Measurements from ENCODE around the gene RUNDC1. TPM values are rescaled to one million over a fixed set of nuclear protein-coding genes. Genes with fewer than 3 reads are reported as not detected.
"Not testable (repeated sequence)": the region's sequence is repeated elsewhere in the genome, so short reads cannot be mapped to it uniquely, and the experiment has no call there.

Gene RUNDC1
- polyA plus RNA-seq, 4 donors: 7.2 to 13.9 (median 8.0) TPM

DNA sequence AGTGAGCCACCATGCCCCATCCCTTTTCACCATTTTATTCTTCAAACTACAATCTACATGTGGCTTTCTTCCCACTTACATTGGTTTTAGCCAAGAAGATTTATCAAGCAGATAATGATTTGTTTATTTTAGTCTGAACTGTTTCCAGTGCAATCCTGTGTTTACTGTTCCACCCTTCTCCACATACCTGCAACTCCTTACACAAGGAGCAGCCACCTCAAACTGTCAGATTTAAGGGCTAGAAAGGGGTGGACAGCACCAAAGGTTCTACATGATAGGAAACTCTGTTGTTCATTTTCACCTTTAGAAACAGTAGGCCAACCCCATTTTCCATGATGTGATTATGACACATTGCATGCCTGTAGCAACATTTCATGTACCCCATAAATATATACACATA, 1.9 kb downstream of the RUNDC1 start:
- DNase-seq (no peak), FAIRE-seq (no peak)
- Histone ChIP-seq H3K4me1 (ENCODE audit: control insufficient read depth in 3 of 3, insufficient read depth in 2 of 3, low read depth in 1 of 3, low read length in 2 of 3) (peaks cover 4 to 9% (median 4%) of the 10 kb centered on the region in 3 donors), H3K4me3 (ENCODE audit: low read depth in 1 of 3, low read length in 3 of 3) (no peak overlapping the region), H3K36me3 (ENCODE audit: control insufficient read depth in 3 of 3, insufficient read depth in 2 of 3, low read depth in 1 of 3, low read length in 3 of 3) (peaks cover 1 to 29% (median 2%) of the 10 kb centered on the region in 3 donors), H3K27ac (ENCODE audit: low read depth in 1 of 3, low read length in 2 of 3) (no peak overlapping the region), H3K27me3 (ENCODE audit: control insufficient read depth in 3 of 3, insufficient read depth in 3 of 3, low read length in 3 of 3) (no peaks in the 10 kb centered on the region), H3K9me3 (ENCODE audit: control insufficient read depth in 2 of 2, insufficient read depth in 1 of 2, low read depth in 1 of 2, low read length in 1 of 2) (no peaks in the 10 kb centered on the region)

DNA sequence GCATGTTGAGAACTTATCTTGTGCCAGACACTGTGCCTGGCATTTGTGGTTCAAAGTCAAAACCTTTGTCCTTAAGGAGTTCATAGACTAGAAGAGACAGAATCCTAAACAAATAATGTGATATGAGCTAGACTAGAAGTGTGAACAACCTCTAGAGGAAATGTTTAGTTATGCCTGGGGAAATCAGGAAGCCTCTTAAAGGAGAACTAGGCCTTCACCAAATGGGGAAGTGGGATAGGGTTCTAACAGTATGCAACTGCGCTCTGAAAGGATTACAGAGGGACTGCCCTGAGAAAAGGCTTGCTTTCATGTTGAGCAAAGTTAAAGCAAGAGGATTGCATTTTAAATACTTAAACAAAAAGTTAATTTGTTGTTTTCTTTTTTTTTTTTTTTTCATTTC, 4.9 kb downstream of the RUNDC1 start:
- no peaks in the 10 kb centered on the region for H3K27me3 ChIP-seq (ENCODE audit: control insufficient read depth in 3 of 3, insufficient read depth in 3 of 3, low read length in 3 of 3)
- H3K9me3 ChIP-seq (ENCODE audit: control insufficient read depth in 2 of 2, insufficient read depth in 1 of 2, low read depth in 1 of 2, low read length in 1 of 2): no peaks in the 10 kb centered on the region
- H3K4me3 ChIP-seq (ENCODE audit: low read depth in 1 of 3, low read length in 3 of 3): no peak overlapping the region
- H3K36me3 ChIP-seq (ENCODE audit: control insufficient read depth in 3 of 3, insufficient read depth in 2 of 3, low read depth in 1 of 3, low read length in 3 of 3): peaks cover 4 to 53% (median 12%) of the 10 kb centered on the region in 3 donors
- no peak for FAIRE-seq
- H3K27ac ChIP-seq (ENCODE audit: low read depth in 1 of 3, low read length in 2 of 3): no peak overlapping the region
- peaks cover 0 to 4% (median 3%) of the 10 kb centered on the region in 3 donors for H3K4me1 ChIP-seq (ENCODE audit: control insufficient read depth in 3 of 3, insufficient read depth in 2 of 3, low read depth in 1 of 3, low read length in 2 of 3)
- DNase-seq: no peak
- WGBS, 3 donors: 14 to 62% methylated on average over 1 of the region's 1 CpG; no CpG with 5 or more reads in 1 of the 3 donors

DNA sequence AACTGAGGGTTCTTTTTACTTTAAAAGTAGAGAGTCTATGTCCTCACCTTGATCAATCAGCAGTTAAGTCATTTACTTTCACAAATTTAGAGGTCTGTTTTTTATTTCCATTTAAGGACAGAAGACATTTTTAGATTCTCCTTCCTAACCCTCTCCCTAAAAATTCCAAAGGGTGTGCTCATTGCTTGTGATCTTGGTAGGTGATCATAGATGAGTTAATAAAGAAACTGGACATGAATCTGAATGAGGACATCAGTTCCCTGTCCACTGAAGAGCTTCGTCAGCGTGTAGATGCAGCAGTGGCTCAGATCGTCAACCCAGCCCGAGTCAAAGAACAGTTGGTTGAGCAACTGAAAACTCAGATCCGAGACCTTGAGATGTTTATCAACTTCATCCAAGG, 8.8 kb downstream of the RUNDC1 start:
- no peaks in the 10 kb centered on the region for H3K9me3 ChIP-seq (ENCODE audit: control insufficient read depth in 2 of 2, insufficient read depth in 1 of 2, low read depth in 1 of 2, low read length in 1 of 2)
- H3K4me3 ChIP-seq (ENCODE audit: low read depth in 1 of 3, low read length in 3 of 3): no peak overlapping the region
- WGBS, 3 donors: 88 to 94% (median 91%) methylated on average over 5 of the region's 5 CpGs
- H3K36me3 ChIP-seq (ENCODE audit: control insufficient read depth in 3 of 3, insufficient read depth in 2 of 3, low read depth in 1 of 3, low read length in 3 of 3): peaks cover 14 to 67% (median 18%) of the 10 kb centered on the region in 3 donors
- no peak overlapping the region for H3K27ac ChIP-seq (ENCODE audit: low read depth in 1 of 3, low read length in 2 of 3)
- no peaks in the 10 kb centered on the region for H3K4me1 ChIP-seq (ENCODE audit: control insufficient read depth in 3 of 3, insufficient read depth in 2 of 3, low read depth in 1 of 3, low read length in 2 of 3)
- H3K27me3 ChIP-seq (ENCODE audit: control insufficient read depth in 3 of 3, insufficient read depth in 3 of 3, low read length in 3 of 3): no peaks in the 10 kb centered on the region
- DNase-seq (no peak), FAIRE-seq (no peak)

DNA sequence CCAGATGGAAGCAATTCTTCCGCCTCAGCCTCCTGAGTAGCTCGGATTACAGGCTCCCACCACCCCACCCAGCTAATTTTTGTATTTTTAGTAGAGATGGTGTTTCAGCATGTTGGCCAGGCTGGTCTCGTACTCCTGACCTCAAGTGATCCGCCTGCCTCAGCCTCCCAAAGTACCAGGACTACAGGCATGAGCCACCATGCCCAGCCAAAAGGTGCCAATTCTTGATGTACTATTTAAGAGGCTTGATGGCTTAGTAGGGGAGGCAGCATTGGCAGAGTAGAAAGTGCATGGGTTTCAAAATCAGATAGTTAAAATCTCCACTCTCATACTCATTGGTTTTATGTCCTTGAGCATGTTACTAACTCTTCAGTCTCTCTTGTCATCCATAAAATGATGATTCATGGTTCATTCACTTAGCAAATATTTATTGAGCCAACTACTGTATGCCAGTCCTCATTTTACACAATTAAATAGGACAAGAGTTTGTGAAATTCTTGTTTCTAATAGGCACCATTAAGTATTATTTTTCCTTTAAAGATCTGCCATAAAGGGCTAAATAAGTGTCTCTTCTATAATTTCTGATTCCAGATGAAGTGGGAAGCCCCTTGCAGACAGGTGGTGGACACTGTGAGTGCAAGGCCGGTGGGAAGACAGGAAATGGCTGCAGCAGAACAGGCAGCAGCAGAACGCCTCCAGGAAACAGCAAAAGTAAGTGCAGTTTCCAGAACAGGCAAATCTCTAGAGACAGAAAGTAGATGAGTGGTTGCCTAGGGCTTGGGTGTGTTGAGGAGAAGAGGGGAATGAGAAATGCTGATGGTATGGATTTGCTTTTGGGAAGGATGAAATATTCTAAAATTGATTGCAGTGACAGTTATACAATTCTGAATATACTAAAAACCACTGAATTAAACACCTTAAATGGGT, 9.6 kb downstream of the RUNDC1 start:
- no peak overlapping the region for H3K4me3 ChIP-seq (ENCODE audit: low read depth in 1 of 3, low read length in 3 of 3)
- DNase-seq (no peak), FAIRE-seq (no peak)
- H3K27me3 ChIP-seq (ENCODE audit: control insufficient read depth in 3 of 3, insufficient read depth in 3 of 3, low read length in 3 of 3): no peaks in the 10 kb centered on the region
- 88 to 93% (median 89%) methylated on average over 6 of the region's 6 CpGs for WGBS, 3 donors
- peaks cover 14 to 69% (median 18%) of the 10 kb centered on the region in 3 donors for H3K36me3 ChIP-seq (ENCODE audit: control insufficient read depth in 3 of 3, insufficient read depth in 2 of 3, low read depth in 1 of 3, low read length in 3 of 3)
- H3K9me3 ChIP-seq (ENCODE audit: control insufficient read depth in 2 of 2, insufficient read depth in 1 of 2, low read depth in 1 of 2, low read length in 1 of 2): no peaks in the 10 kb centered on the region
- H3K27ac ChIP-seq (ENCODE audit: low read depth in 1 of 3, low read length in 2 of 3): no peak overlapping the region
- no peaks in the 10 kb centered on the region for H3K4me1 ChIP-seq (ENCODE audit: control insufficient read depth in 3 of 3, insufficient read depth in 2 of 3, low read depth in 1 of 3, low read length in 2 of 3)

DNA sequence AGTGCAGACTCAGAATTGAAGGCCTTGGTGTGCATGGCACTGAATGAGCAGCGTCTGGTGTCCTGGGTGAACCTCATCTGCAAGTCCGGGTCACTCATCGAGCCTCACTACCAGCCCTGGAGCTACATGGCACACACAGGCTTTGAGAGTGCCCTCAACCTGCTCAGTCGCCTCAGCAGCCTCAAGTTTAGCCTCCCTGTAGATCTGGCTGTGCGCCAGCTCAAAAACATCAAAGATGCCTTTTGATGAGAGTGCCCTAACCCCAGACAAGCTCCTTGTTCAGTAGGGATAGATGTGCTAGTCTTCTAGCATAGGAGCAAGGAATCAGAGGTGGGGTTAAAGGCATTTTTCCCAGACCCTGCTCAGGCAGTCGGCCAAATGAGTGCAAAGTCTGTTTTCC, 11.1 kb downstream of the RUNDC1 start:
- DNase-seq (no peak), FAIRE-seq (no peak)
- Histone ChIP-seq H3K27ac (ENCODE audit: low read depth in 1 of 3, low read length in 2 of 3) (no peak overlapping the region), H3K4me1 (ENCODE audit: control insufficient read depth in 3 of 3, insufficient read depth in 2 of 3, low read depth in 1 of 3, low read length in 2 of 3) (no peaks in the 10 kb centered on the region), H3K27me3 (ENCODE audit: control insufficient read depth in 3 of 3, insufficient read depth in 3 of 3, low read length in 3 of 3) (no peaks in the 10 kb centered on the region), H3K36me3 (ENCODE audit: control insufficient read depth in 3 of 3, insufficient read depth in 2 of 3, low read depth in 1 of 3, low read length in 3 of 3) (peaks cover 14 to 61% (median 18%) of the 10 kb centered on the region in 3 donors), H3K9me3 (ENCODE audit: control insufficient read depth in 2 of 2, insufficient read depth in 1 of 2, low read depth in 1 of 2, low read length in 1 of 2) (no peaks in the 10 kb centered on the region), H3K4me3 (ENCODE audit: low read depth in 1 of 3, low read length in 3 of 3) (no peak overlapping the region)
- 91 to 93% (median 91%) methylated on average over 6 of the region's 6 CpGs for WGBS, 3 donors

DNA sequence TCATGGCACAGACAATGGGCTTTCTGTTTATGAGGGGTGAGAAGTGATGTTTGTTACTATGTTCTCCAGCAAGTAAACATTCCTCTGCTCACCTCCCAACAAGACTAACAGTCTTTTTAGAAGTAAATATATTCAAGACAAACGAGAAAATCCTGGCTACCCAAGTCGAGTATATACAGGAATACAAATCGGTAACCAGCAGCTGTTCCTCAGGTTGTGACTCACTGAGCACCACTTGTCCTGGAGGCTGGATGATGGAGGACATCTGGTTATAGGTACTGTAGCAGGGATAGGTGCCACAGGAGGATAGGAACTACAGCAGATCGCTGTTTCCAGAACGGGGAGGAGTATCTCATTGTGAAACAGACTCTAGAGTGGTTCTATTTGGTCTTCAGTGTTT, 12.5 kb downstream of the RUNDC1 start:
- FAIRE-seq (no peak), DNase-seq (no peak)
- no peak overlapping the region for H3K4me3 ChIP-seq (ENCODE audit: low read depth in 1 of 3, low read length in 3 of 3)
- H3K36me3 ChIP-seq (ENCODE audit: control insufficient read depth in 3 of 3, insufficient read depth in 2 of 3, low read depth in 1 of 3, low read length in 3 of 3): peaks cover 10 to 51% (median 12%) of the 10 kb centered on the region in 3 donors
- H3K27ac ChIP-seq (ENCODE audit: low read depth in 1 of 3, low read length in 2 of 3): no peak overlapping the region
- 81 to 87% (median 81%) methylated on average over 5 of the region's 5 CpGs for WGBS, 3 donors
- peaks cover 0 to 7% (median 0%) of the 10 kb centered on the region in 3 donors for H3K4me1 ChIP-seq (ENCODE audit: control insufficient read depth in 3 of 3, insufficient read depth in 2 of 3, low read depth in 1 of 3, low read length in 2 of 3)
- no peaks in the 10 kb centered on the region for H3K27me3 ChIP-seq (ENCODE audit: control insufficient read depth in 3 of 3, insufficient read depth in 3 of 3, low read length in 3 of 3)
- H3K9me3 ChIP-seq (ENCODE audit: control insufficient read depth in 2 of 2, insufficient read depth in 1 of 2, low read depth in 1 of 2, low read length in 1 of 2): no peaks in the 10 kb centered on the region

DNA sequence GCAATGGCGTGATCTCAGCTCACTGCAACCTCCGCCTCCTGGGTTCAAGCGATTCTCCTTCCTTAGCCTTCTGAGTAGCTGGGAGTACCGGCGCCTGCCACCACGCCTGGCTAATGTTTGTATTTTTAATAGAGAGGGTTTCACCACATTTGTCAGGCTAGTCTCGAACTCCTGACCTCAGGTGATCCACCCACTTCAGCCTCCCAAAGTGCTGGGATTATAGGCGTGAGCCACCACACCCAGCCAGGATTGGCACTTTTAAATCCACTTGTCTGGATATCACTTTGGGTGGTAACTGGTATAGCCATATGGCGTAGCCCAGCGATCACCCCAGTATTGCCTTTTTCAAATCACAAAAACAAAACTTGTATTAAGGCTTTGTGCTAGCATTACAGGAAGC, 13.5 kb downstream of the RUNDC1 start:
- peaks cover 8 to 41% (median 10%) of the 10 kb centered on the region in 3 donors for H3K36me3 ChIP-seq (ENCODE audit: control insufficient read depth in 3 of 3, insufficient read depth in 2 of 3, low read depth in 1 of 3, low read length in 3 of 3)
- WGBS, 3 donors: 81 to 85% (median 84%) methylated on average over 10 of the region's 10 CpGs
- H3K4me3 ChIP-seq (ENCODE audit: low read depth in 1 of 3, low read length in 3 of 3); FAIRE-seq; H3K4me1 ChIP-seq (ENCODE audit: control insufficient read depth in 3 of 3, insufficient read depth in 2 of 3, low read depth in 1 of 3, low read length in 2 of 3); H3K27ac ChIP-seq (ENCODE audit: low read depth in 1 of 3, low read length in 2 of 3); H3K27me3 ChIP-seq (ENCODE audit: control insufficient read depth in 3 of 3, insufficient read depth in 3 of 3, low read length in 3 of 3); DNase-seq; H3K9me3 ChIP-seq (ENCODE audit: control insufficient read depth in 2 of 2, insufficient read depth in 1 of 2, low read depth in 1 of 2, low read length in 1 of 2): not testable (repeated sequence)

DNA sequence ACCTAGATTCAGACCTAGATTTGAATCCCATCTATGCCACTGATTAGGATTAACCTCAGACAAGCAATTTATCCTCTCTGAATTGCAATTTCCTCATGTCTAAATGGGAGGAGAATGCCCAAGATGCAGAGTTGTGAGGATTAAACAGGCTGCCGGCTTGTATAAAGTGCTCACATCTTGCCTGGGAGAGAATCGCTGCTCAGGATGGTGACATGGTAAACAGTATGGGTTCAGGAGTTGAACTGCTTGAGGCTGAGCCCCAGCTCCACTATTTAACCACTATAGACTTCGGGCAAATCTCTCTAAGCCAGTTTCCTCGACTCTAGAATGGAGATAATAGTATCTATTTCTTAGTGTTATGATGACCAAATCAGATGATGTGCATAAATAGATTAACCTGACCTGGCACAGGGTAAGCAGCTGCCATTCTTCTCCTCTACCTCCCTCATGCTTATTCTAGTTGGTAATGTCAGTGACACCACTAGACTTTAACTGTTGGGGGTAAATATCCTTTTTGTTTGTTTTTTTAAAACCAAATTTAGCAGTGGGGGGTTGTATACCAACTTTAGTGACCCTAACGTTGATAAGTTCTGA, 17.1 kb downstream of the RUNDC1 start:
- no peak for FAIRE-seq
- H3K9me3 ChIP-seq (ENCODE audit: control insufficient read depth in 2 of 2, insufficient read depth in 1 of 2, low read depth in 1 of 2, low read length in 1 of 2): no peaks in the 10 kb centered on the region
- H3K4me1 ChIP-seq (ENCODE audit: control insufficient read depth in 3 of 3, insufficient read depth in 2 of 3, low read depth in 1 of 3, low read length in 2 of 3): peaks cover 0 to 18% (median 0%) of the 10 kb centered on the region in 3 donors
- H3K36me3 ChIP-seq (ENCODE audit: control insufficient read depth in 3 of 3, insufficient read depth in 2 of 3, low read depth in 1 of 3, low read length in 3 of 3): peaks cover 9 to 41% (median 14%) of the 10 kb centered on the region in 3 donors
- H3K27me3 ChIP-seq (ENCODE audit: control insufficient read depth in 3 of 3, insufficient read depth in 3 of 3, low read length in 3 of 3): no peaks in the 10 kb centered on the region
- 6 to 17% (median 6%) methylated on average over 5 of the region's 5 CpGs for WGBS, 3 donors
- peak overlapping the region; percentile 65 to 94 (median 72) for H3K27ac ChIP-seq (ENCODE audit: low read depth in 1 of 3, low read length in 2 of 3)
- H3K4me3 ChIP-seq (ENCODE audit: low read depth in 1 of 3, low read length in 3 of 3): peak overlapping the region in 2 of 3 donors; percentile 10 to 22
- DNase-seq: peak in 1 of 2 donors; percentile 37
